DOHH2 (cell line): ENCODE measurements around the gene SMARCA4.

Experiments
- CTCF ChIP-seq: fragments of 200-600 bp; sonication (generic); IDR thresholded peaks from one replicate; pipeline ENCODE4 v1.5.1; 2014; ENCODE audit warnings: antibody characterized with exemption, mild to moderate bottlenecking, low read depth, low read length; ENCODE audit not compliant: poor library complexity, severe bottlenecking
- EZH2phosphoT487 ChIP-seq: fragments of 200-600 bp; sonication (generic); IDR thresholded peaks from 2 replicates; pipeline ENCODE4 v1.6.1; 2017; ENCODE audit warnings: borderline replicate concordance, mild to moderate bottlenecking, antibody characterized with exemption, low read length, moderate library complexity, mixed read lengths

GRCh38 chr19:10966809-10967208 is 6.0 kb downstream of the SMARCA4 start:
- TF ChIP-seq CTCF (no peak), EZH2phosphoT487 (no peak)
